ENCODE data around the gene GSAP.

The GSAP gene

GRCh38 chr7:77439572-77439971, 23.4 kb upstream of the GSAP start:
- DNase-seq (ENCODE audit: low spot score), result no peak

DNA sequence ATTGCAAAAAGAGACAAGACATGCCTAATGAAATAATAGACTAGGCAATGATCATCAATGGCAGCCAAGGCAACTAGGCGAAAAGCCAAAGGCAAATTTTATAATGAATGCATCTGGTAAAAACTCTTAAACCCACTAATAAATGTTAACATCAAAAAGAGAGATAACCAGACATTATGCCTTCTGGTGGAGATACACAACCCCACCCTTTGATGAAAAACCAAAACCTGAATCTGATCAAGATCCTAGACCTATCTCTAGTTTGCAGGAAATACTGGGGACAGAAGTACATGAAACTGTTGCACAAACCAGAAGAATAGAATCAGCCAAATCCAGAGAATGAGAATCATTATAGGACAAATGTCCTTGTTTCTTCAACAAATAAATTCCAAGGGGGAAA, 22.0 kb upstream of the GSAP start:
- no peak for DNase-seq (ENCODE audit: low spot score)

- no peak for DNase-seq (ENCODE audit: low spot score)
Observed at GRCh38 chr7:77434570-77435275, 18.6 kb upstream of the GSAP start.

DNA sequence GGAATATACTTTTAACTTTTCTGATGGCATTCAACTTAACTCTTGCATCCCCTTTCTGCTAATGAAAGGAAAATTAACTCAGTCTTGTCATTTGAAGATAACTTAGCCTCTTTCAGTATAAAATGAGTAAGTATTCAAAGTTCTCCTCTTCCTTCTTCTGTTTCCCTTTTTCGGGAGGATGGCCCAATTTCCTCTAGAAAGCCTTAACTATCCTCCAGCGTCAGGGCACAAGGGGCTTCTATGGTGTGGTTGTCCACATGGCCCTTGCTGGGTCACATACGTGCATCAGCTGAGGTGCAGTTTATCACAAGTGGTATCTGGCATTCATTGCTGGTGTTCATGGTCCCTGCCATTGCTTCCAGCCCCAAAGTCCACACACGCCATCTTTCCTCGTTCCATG, 17.8 kb upstream of the GSAP start:
- DNase-seq (ENCODE audit: low spot score), result no peak

GRCh38 chr7:77430927-77431326, 14.8 kb upstream of the GSAP start:
- no peak for DNase-seq (ENCODE audit: low spot score)

DNA sequence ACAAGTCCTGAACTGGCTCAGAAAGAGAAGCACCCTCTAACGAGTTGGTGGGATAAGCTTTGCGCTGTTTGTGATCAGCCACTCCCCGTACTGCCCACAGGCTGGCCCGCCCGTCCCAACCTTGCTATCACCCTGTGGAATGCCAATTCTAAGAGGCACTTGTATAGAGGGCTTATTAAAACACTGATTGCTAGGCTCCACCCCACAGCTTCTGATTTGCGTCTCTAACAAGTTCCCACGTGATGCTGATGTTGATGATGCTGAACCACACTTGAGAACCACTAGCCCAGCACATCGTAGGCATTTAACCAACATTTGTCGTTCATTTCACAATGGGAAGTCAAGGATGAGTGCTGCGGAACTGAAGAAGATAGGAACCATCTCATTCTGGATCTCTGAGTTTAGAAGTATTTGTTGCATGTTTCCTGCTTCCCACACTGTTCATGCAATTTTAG, 12.7 kb upstream of the GSAP start:
- no peak for DNase-seq (ENCODE audit: low spot score)

- DNase-seq (ENCODE audit: low spot score), result no peak
Observed at GRCh38 chr7:77427996-77428603, 12.0 kb upstream of the GSAP start.

GRCh38 chr7:77426521-77427051, 10.4 kb upstream of the GSAP start:
- no peak for DNase-seq (ENCODE audit: low spot score)

- DNase-seq (ENCODE audit: low spot score), result no peak
Observed at GRCh38 chr7:77426052-77426404, 9.9 kb upstream of the GSAP start.

DNA sequence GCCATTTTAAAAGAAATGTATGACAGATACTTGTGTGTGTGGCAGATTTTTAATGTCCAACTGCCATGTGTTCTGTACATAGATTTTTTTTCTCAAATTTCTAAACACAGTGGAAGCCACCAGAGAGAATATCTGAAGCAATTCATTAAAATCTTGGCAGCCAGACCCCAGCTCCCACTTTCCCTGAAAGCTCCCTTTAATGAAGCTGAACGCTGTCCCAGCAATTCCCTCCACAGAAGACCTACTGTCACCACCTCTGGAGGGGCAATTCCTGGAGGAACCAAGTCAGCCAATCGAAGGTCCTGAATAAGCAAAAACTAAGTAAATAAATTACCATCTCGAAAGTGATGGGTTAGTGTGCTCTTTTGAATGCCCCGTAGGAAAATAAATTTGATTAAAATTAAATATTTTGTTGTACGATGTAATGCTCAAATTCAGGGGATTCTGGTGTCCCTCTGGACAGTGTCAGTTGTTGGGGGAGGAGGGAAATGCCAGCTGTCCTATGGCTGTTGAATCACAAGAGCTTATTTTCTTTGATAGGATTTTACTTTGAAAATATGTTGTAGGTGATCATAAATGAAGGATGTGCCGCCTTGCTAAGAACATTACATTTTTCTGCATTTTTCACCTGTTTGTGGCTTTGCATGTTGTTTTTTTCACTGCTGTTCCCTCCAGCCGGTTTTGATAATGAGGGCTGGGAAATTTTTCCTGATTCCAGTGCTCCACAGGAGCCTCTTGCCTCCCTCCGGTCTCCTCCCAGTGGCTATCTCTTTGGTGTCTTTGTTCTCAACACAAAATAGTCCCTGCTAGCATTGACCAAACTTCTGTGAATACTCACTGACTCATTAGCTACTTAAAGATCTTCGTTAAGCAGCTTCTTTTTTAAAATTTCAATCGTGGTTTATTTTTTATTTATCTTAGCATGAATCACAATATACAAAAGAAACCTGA, 9.2 kb upstream of the GSAP start:
- DNase-seq (ENCODE audit: low spot score), result no peak

DNA sequence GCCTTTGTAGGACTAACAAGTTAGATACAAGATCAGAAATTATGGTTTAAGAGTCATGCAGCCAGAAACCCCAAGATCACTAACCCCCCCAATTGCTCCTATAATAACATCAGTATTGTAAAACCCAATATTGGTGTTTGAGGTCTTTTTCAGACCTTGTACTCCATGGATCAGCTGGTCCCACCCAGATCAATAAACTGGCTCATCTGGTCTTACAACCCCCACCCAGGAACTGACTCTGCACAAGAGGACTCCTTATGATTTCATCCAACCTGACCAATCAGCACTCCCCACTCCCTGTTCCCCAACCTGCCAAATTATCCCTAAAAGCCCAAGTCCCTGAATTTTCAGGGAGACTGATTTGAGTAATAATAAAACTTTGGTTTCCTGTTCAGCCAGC, 6.4 kb upstream of the GSAP start:
- DNase-seq (ENCODE audit: low spot score), result no peak

DNA sequence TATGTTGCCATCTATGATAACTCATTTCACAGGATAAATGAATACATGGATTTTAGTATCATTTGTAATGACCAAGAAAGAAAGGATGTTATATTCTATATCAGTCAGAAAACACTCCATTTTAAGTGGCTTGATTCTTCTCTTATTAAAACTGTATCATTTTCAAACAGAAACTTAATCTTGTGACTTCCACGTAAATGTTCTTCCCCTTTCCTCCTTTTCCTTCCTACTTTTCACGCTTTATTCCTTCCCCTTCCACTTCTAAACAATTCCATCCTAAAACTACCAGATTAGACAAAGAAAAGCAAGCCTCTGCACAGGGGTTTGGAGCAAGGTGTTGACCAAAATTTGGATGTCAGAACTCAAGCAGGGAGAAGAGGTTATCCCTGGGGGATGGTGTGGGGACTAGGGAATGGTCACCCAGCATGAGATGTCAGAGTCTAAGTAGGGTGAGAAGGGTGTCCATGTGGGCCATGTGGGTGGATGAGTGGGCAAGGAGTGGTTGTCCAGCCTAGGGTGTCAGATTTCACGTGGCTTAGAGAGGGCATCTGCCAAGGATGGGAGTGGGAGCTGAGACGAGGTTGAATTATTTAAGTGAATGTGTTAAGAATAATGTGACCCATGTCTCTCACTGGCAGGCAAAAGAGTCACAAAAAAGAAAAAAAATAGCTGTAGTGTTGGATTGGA, 5.0 kb upstream of the GSAP start:
- no peak for DNase-seq (ENCODE audit: low spot score)

DNA sequence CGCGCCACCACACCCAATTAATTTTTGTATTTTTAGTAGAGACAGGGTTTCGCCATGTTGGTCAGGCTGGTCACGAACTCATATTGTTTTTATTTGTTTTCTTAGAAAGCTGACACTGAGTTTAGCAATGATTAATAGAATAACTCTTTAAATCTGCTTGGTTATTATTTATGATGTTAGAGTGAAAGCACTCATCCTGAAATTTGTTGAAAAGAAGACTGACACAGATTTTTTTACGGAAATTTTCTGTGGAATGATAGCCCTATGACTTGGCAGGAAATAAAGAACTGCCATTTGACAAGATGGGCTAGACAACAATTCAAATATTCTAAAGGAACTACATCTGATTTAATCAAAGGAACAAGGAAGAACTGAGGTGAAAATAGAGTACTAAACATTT, 4.3 kb upstream of the GSAP start:
- no peak for DNase-seq (ENCODE audit: low spot score)

- no peak for DNase-seq (ENCODE audit: low spot score)
Observed at GRCh38 chr7:77419102-77419501, 3.0 kb upstream of the GSAP start.

DNA sequence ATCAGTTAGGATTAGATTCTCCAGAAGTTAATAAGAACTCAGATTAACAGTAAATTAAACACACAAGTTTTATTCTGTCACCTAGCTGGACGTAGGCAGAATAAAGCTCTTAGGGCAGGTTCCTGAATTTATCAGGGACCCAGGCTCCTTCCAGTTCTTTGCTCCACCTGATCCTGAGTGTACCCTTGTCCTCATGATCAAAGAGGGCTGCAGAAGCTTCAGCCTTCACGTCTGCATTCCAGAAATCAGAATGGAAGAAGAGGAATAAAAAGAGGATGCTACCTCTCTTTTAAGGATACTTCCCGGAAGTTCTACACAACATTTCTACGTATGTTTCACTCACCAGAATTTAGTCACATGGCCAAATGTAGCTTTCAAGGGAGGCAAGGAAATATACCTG, 1.7 kb upstream of the GSAP start:
- no peak for DNase-seq (ENCODE audit: low spot score)

GRCh38 chr7:77416621-77417371, 647 bp upstream of the GSAP start:
- no peak for DNase-seq (ENCODE audit: low spot score)

DNA sequence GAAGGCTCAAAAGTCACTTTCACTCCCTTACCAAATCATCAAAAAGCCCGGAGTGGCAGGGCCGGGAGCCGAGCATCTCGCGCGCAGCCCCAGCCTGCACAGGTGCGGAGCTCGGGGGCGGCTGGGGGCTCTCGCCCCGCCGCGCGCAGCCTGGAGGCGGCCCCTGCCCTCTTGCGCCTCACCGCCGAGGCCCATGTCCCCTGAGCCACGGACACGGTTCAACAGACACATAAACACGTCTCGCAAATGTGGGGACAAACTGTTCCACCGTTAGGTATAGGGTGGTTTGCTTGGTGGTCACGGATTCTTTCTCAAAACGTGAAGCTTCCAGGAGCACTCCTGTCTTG, 700 bp downstream of the GSAP start:
- no peak for DNase-seq (ENCODE audit: low spot score)

GRCh38 chr7:77413861-77414424, 2.2 kb downstream of the GSAP start:
- no peak for DNase-seq (ENCODE audit: low spot score)

GRCh38 chr7:77413128-77413527, 3.0 kb downstream of the GSAP start:
- DNase-seq (ENCODE audit: low spot score), result no peak

DNA sequence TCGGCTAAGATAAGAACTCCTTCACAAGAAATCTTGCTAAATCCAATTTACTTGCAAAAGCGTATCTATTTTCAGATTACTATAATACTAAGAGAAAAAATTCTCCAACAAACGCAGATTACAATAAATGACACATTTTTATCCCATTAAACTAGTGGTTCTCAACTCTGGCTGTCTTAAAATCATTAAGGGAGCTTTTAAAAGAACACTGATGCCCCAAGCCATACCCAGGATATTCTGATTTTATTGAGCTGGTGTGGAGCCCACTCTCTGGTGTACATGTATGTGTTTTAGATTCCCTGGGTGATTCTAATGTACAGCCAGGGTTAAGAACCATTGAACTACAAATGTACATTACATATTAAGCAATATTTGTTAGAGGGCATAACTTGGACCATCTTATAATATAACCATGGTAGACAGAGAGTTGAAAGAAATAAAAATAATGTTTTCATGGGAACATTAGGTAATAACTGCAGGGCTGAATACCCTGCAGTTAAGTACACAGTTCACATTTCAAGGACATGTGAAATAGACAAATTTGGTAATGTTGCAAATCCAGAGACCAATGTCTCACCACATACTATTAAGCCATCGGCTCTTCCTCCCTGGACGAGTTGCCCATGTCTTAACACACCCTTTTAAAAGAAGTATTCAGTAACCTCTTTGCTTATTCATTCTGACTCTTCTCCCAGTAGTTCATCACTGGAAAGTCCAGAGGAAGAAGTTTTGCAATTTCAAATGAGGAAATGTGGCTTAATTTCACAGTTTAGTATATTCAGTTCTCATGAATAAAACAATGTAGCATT, 6.2 kb downstream of the GSAP start:
- DNase-seq (ENCODE audit: low spot score), result no peak

Data from hematopoietic multipotent progenitor cell treated with erythropoietin and hydrocortisone succinate and interleukin-3 and kit ligand, for 15 days (in vitro differentiated cells).